ENCODE data around the gene B4GALT2.

The B4GALT2 gene

GRCh38 chr1:43978551-43979260, at the start of gene B4GALT2:
Gene B4GALT2, plus strand, starts transcription at chr1:43979210. Its CDS starts 1,951 bp downstream, at chr1:43981161.
- no peak for FAIRE-seq

- no peak for FAIRE-seq
Observed at GRCh38 chr1:43930168-43930948, 48.7 kb upstream of the B4GALT2 start.

GRCh38 chr1:43930949-43931275, 48.1 kb upstream of the B4GALT2 start:
- no peak for FAIRE-seq

- FAIRE-seq: no peak
Observed at GRCh38 chr1:43931711-43932660, 47.0 kb upstream of the B4GALT2 start.

GRCh38 chr1:43932786-43933385, 46.1 kb upstream of the B4GALT2 start:
- FAIRE-seq: no peak

GRCh38 chr1:43933386-43934100, 45.5 kb upstream of the B4GALT2 start, which contains the start of gene ARTN:
Gene ARTN, plus strand, starts transcription at chr1:43933801. Its CDS starts 1,856 bp downstream, at chr1:43935657.
- no peak for FAIRE-seq

- no peak for FAIRE-seq
Observed at GRCh38 chr1:43934101-43934985, 44.7 kb upstream of the B4GALT2 start.

GRCh38 chr1:43934986-43935324, 44.1 kb upstream of the B4GALT2 start:
- no peak for FAIRE-seq

GRCh38 chr1:43935711-43936427, 43.1 kb upstream of the B4GALT2 start:
- no peak for FAIRE-seq

GRCh38 chr1:43936431-43937151, 42.4 kb upstream of the B4GALT2 start:
- FAIRE-seq: no peak

GRCh38 chr1:43937179-43937865, 41.7 kb upstream of the B4GALT2 start:
- no peak for FAIRE-seq

- no peak for FAIRE-seq
Observed at GRCh38 chr1:43938383-43938782, 40.6 kb upstream of the B4GALT2 start.

GRCh38 chr1:43938892-43939587, 40.0 kb upstream of the B4GALT2 start:
- no peak for FAIRE-seq

- FAIRE-seq: no peak
Observed at GRCh38 chr1:43942411-43942810, 36.6 kb upstream of the B4GALT2 start.

- no peak for FAIRE-seq
Observed at GRCh38 chr1:43944860-43945259, 34.1 kb upstream of the B4GALT2 start.

- no peak for FAIRE-seq
Observed at GRCh38 chr1:43945674-43946235, 33.3 kb upstream of the B4GALT2 start.

- no peak for FAIRE-seq
Observed at GRCh38 chr1:43946236-43947060, 32.6 kb upstream of the B4GALT2 start, which contains the start of gene IPO13. Gene IPO13, plus strand, starts transcription at chr1:43946950. Its CDS starts 651 bp downstream, at chr1:43947601.

Measured in colon (tissue), 2 donors.